Tibial nerve (tissue), 4 donors: ENCODE measurements around the gene NEURL4.

Experiments
- EP300 ChIP-seq, 2 donors: sonication (generic); formaldehyde crosslinking; IDR thresholded peaks; one replicate each; pipeline ENCODE4 v1.6.1; 2017; ENCODE audit warnings: antibody characterized with exemption in 2 of 2, mild to moderate bottlenecking in 1 of 2
- TF ChIP-seq, protein P1 (sequence below), 5 experiments: fragments of 200-600 bp in 3 of 5; fragments of 450-650 bp in 2 of 5; sonication (generic) in 3 of 5; IDR thresholded peaks; one replicate each; pipeline ENCODE4 v1.5.1; 2016 to 2019; ENCODE audit warnings: antibody characterized with exemption in 5 of 5, mild to moderate bottlenecking in 3 of 5, moderate library complexity in 2 of 5

GRCh38 chr17:7330638-7331015 lies 1.5 kb upstream of the NEURL4 start:
- TF ChIP-seq, protein P1, sequence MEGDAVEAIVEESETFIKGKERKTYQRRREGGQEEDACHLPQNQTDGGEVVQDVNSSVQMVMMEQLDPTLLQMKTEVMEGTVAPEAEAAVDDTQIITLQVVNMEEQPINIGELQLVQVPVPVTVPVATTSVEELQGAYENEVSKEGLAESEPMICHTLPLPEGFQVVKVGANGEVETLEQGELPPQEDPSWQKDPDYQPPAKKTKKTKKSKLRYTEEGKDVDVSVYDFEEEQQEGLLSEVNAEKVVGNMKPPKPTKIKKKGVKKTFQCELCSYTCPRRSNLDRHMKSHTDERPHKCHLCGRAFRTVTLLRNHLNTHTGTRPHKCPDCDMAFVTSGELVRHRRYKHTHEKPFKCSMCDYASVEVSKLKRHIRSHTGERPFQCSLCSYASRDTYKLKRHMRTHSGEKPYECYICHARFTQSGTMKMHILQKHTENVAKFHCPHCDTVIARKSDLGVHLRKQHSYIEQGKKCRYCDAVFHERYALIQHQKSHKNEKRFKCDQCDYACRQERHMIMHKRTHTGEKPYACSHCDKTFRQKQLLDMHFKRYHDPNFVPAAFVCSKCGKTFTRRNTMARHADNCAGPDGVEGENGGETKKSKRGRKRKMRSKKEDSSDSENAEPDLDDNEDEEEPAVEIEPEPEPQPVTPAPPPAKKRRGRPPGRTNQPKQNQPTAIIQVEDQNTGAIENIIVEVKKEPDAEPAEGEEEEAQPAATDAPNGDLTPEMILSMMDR (IDR thresholded peaks at IDR 0.05) = no peak
- no peak for TF ChIP-seq EP300 (IDR thresholded peaks at IDR 0.05)
